HG03159 (cell line): ENCODE results near the gene GGA2.
"Not testable (repeated sequence)": the region's sequence is repeated elsewhere in the genome, so short reads cannot be mapped to it uniquely, and the experiment has no call there.

Source experiments
- ATAC-seq: cut with Tn5 transposase; IDR thresholded peaks from one replicate; pipeline ENCODE4 v1.9.1; 2021; ENCODE audit warnings: mild to moderate bottlenecking, moderate library complexity; ENCODE audit not compliant: unreplicated experiment

Gene GGA2, protein sequence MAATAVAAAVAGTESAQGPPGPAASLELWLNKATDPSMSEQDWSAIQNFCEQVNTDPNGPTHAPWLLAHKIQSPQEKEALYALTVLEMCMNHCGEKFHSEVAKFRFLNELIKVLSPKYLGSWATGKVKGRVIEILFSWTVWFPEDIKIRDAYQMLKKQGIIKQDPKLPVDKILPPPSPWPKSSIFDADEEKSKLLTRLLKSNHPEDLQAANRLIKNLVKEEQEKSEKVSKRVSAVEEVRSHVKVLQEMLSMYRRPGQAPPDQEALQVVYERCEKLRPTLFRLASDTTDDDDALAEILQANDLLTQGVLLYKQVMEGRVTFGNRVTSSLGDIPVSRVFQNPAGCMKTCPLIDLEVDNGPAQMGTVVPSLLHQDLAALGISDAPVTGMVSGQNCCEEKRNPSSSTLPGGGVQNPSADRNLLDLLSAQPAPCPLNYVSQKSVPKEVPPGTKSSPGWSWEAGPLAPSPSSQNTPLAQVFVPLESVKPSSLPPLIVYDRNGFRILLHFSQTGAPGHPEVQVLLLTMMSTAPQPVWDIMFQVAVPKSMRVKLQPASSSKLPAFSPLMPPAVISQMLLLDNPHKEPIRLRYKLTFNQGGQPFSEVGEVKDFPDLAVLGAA

DNA sequence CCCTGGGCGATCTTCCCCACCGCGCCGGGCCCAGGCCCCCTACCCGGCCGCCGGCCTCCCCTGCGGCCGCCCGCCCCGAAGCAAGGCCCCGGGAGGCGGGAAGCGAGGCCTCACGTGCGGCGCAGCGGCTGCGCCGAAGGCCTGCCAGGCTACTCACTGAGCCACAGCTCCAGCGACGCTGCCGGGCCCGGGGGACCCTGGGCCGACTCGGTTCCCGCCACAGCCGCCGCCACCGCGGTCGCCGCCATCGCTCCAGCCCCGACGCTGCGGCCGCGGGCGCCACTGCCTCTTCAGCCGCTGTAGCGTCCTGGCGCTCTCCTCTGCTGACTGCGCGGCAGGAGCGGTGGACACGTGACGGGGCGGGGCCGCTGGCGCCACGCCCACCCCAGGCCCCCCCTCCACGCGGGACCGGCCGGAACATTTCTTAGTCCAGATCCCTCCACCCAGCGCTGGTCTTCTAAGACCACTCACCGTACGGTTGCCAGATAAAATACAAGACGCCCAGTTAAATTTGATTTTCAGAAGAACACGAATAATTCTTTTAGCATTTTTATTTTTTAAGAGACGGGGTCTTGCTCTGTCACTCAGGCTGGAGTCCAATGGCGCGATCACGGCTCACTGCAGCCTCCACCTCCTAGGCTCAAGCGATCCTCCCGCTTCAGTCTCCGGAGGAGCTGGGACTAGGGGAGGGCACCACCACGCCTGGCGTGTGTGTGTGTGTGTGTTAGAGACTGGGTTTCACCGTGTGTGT lies at the start of gene GGA2:
TSS of gene GGA2 (minus strand) at position 331 of the 751 bp plus-strand sequence. CDS start at position 248, 83 bp downstream.
- ATAC-seq = peak; percentile 72

DNA sequence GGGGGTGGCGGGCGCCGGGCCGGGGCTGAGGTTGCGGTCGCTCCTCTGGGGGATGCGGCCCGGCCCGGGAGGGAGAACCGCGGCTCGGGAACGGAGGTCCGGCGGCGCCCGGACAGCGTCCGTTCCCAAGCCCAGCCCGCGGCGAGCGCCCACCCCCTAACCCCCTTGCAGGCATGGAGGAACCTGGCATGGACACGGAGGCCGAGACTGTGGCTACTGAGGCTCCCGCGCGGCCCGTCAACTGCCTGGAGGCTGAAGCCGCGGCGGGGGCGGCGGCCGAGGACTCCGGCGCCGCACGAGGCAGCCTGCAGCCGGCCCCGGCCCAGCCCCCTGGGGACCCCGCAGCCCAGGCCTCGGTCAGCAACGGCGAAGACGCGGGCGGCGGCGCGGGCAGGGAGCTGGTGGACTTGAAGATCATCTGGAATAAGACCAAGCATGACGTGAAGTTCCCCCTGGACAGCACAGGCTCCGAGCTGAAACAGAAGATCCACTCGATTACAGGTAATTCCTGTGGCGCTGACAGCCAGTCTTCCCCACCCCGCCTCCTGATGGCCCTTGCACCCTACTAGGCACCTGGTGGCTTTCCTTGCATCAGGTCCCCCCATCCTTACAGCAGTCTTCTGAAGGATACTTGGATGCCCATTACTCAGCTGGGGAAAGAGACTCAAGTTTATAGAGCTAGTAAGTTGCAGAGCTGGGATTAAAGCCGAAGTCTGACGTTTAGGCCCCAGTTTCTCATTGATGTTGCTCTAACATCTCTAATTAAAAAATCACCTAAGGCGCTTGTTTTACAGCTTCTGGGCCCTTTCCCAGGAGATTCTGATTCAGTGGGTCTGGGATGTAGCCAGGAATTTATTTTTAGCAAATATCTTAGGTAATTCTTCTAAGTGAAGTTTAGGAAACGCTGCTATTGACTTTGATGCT lies 47.7 kb upstream of the GGA2 start:
- ATAC-seq = peak; percentile 2

DNA sequence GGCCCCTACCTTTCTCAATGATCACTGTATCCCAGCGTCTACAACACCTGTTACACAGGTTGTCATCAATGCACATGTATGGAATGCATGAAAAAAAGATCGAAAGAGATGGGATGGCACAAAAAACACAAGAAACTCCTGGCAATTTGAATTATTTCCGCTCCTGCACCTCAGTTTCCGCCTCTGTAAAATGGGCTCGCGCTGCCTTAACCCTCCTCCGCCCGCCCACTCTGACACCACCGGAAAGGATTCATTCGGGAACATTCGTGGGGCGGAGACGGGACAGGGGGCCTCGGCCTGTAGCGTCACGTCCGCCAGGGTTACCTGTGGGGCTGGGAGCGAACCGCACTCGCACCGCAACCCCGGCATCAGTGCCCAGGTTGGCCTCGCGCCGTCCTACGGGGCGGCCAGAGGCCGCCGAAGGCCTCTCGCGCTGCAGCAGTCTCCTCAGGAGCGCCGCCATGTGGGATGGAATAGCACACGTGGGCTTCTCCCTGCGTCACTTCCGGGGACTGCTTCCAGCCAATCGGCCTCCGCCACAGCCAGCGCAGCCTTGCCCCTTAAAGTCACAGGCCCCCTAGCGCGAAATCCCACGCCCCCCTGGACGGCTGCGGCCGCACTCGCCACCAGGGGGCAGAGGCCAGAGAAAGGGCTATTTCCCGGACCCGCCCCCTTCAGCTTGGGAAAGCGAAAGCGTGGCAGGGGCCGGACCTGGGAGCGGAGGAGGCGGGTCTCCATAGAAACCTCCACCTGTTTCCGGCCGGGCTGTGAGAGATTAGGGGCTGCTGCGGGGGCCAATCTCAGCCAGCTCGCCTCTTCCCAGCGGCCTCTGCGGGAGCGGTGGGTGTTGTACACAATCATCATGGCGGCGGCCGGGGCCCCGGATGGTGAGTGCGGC lies 46.8 kb upstream of the GGA2 start, which contains the start of the genes EARS2 and UBFD1:
TSS of gene EARS2 (minus strand) at position 470 of the 898 bp plus-strand sequence. CDS start at position 463, 7 bp downstream.
TSS of gene UBFD1 (plus strand) at position 847 of the 898 bp plus-strand sequence. CDS start at position 863, 16 bp downstream.
- peak; percentile 91 for ATAC-seq

DNA sequence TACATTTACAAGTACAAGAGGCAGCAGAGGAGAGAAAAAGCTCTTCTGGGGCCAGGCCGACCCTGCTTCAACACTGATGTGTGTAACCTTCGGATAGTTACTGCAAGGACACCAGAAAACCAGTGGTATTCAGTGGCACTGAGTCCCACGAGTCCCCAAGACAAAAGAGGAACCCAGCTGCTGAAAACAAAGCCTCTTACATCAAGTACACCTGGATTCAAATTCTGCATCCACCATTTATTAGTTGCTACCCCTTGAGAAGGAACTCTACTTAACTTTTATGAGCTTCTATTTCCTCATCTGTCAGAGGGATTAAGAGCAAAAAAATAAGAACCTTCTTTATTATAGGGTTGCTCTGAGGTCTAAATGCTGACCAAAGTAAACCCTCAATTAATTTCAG lies 44.2 kb upstream of the GGA2 start:
- no peak for ATAC-seq

- no peak for ATAC-seq
These were observed 41.9 kb upstream of the GGA2 start for GRCh38 chr16:23552161-23552560.

- no peak for ATAC-seq
These were observed 39.6 kb upstream of the GGA2 start for GRCh38 chr16:23549938-23550337.

DNA sequence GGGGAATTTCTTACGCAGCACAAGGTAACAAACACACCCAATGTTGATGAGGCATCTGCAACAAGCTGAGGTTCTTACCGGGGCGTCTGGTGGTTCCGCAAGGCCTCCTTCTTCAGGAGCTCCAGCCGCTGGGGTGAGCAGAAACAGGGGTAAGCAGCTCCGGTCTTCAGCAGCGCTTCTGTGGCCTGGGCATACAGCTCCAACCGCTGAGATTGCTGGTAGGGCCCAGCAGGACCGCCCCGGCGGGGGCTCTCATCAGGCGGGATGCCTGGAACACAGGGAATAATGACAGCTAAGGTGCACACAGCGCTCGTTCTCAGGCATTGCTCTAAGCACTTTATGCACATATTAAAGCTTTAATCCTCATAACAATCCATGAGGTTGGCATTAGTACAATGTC lies 34.1 kb upstream of the GGA2 start:
- no peak for ATAC-seq

DNA sequence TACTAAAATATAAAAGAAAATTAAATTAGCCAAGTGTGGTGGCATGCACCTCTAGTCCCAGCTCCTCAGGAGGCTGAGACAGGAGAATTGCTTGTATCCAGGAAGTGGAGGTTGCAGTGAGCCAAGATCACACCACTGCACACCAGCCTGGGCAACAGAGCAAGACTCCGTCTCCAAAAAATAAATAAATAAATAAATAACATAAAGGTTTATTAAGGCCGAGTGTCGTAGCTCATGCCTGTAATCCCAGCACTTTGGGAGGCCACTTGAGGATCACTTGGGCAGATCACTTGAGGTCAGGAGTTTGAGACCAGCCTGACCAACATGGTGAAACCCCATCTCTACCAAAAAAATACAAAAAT lies 30.5 kb upstream of the GGA2 start:
- not testable (repeated sequence) for ATAC-seq

DNA sequence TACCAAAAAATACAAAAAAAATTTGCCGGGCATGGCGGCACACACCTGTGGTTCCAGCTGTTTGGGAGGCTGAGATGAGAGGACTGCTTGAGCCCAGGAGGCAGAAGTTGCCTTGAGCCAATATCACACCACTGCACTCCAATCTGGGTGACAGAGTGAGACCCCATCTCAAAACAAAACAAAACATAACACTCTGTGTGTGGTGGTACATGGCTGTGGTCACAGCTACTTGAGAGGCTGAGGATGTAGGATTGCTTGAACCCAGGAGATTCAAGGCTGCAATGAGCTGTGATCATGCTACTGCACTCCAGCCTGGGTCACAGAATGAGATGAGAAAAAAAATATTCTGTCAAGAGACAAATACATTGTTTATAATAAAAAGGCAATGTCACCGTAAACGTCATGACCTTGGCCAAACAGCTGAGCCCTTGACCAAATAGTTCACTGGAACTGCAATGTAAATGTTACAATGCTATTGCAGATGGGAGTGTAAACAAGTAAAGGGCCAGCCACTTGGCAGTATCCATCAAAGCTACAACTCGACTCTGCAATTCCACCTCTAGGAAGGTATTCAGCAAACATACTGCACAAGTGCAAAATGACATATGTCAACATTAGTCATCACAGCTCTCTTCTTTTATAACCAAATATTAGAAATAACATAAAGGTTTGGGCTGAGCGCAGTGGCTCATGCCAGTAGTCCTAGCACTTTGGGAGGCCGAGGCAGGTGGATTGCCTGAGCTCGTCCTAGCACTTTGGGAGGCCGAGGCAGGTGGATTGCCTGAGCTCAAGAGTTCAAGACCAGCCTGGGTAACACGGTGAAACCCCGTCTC lies 29.9 kb upstream of the GGA2 start:
- ATAC-seq = no peak

- no peak for ATAC-seq
These were observed 28.6 kb upstream of the GGA2 start for GRCh38 chr16:23538919-23539278.

GRCh38 chr16:23537390-23537789 lies 27.1 kb upstream of the GGA2 start:
- no peak for ATAC-seq

DNA sequence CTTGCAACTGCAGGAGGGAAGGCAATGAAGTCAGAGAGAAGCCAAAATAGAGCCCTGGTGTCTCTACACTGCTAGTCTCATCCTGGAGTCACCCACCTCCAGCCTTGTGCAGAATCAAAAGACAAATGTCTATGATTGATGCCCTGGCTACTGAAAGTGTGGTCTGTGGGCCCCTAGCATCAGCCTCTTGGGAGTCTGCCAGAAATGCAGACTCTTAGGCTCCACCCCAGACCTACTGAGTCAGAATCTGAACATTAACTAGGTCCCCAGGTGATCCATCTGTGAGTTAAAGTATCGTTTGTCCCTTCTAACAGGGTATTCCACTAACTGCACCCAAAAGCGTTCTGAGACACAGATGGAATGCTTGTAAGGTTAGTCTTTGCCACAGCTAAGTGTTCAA lies 25.6 kb upstream of the GGA2 start:
- no peak for ATAC-seq

DNA sequence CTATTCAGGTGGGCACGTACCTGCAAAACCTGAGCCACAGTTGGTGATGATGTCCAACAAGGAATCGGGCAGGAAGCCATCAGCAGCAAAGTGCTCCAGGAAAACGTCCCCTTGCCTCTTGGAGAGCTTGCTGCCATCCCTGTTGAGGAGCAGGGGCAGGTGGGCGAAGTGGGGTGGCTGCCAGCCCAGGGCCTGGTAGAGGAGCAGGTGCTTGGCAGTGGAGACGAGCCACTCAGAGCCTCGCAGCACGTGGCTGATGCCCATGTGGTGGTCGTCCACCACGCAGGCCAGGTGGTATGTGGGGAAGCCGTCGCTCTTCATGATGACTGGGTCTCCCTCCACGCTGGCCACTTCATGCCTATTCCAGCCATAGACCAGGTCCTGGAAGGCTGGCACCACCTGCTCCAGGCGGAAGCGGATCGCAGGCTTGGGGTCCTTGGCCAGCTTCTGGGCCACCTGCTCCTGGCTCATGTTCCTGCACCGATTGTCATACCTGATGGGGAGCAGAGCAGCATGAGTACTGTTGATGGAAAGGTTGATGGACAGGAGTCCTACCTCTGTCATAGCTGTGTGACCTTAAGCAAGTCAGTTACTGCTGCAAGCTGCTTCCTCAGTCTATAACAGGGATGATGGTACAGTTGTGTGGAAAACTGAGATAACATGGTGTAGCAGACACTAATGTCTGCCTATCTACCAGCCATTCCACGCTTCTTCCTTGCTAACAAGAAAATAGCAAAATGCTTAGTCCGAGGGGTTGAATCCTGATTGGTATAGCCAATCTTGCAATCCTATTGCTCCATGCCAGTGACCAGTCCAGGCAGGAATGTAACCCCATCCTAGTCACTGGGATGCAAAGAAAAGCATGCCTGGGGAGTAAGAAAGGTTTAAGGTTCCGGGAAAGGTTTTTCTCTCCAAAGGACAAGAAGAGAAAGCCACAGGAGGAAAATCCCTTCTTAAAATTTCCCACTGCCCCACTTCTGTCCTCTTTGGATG lies 24.9 kb upstream of the GGA2 start:
- ATAC-seq = no peak

- ATAC-seq = no peak
These were observed 22.2 kb upstream of the GGA2 start for GRCh38 chr16:23532448-23532847.

DNA sequence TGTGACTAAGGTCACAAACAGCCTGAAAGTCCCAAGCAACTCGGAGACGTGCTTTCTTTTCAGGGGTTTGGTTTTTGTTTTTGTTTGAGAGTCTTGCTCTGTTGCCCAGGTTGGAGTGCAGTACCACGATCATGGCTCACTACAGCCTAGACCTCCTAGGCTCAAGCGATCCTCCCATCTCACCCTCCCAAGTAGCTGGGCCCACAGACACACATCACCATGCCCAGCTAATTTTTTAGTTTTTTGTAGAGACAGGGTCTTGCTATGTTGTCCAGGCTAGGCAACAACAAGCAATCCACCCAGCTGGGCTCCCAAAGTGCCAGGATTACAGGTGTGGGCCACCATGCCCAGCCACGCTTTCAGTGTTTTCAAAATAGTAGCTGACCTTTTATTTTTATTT lies 19.8 kb upstream of the GGA2 start:
- no peak for ATAC-seq

DNA sequence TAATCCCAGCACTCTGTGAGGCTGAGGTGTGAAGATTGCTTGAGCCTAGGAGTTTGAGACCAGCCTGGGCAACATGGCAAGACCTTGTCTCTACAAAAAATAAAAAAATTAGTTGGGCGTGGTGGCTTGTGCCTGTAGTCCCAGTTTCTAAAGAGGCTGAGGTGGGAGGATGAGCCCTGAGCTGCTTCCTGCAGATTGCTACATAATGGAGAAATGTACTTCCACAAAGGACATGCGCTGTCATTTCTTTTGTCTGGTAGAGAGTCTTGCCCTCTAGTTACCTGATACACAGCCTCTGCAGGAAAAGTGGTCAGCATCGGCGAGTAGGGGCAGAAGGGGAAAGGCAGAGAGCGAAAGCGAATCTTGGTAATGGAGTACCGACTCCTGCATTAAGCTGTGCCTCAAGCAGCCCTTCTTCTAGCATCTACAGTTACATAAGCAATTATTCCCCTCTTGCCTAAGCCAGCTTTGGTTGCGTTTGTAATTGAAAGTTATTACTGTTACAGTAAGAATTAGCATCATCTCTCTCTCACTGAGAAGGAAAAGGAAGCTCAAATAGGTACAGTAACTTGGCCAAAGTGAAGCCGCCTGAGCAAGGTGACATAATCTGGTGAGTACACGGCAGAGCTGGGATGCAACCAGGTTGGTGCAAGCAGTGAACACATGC lies 18.5 kb upstream of the GGA2 start:
- ATAC-seq = no peak
